Measurements from ENCODE around the gene PTK7. TPM values are rescaled to one million over a fixed set of nuclear protein-coding genes. Genes with fewer than 3 reads are reported as not detected.

The PTK7 gene
- total RNA-seq, 6 experiments from 2014 or later: 62.8 to 115 (median 66.7) TPM

DNA sequence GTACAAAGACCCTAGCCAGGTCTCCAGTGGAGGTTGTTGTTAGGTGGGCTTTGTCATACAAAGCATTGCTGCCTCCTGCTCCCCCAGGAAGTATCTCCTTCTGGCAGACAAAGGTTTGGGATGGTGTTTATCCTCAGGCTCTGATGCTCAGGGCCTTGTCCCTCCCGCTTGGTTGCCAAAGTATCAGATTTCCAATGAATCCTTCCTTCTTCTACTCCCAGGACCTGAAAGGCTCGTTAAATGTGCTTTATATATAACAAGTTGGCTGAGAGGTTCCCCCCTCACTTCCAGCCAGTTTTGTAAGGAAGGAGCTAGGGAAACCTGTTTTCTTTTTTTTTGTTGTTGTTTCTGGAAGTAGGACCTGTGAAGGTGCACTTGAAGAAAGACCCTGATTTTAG is 14.4 kb downstream of the PTK7 start:
- Mint-ChIP-seq H3K27me3 (ENCODE audit: insufficient read depth) (no peaks in the 10 kb centered on the region; the same call in 1 of the 2 replicates), H3K36me3 (ENCODE audit: low read depth) (peaks cover 5% of the 10 kb centered on the region), H3K4me3 (no peak overlapping the region), H3K4me1 (ENCODE audit: low read depth) (peaks cover 57% of the 10 kb centered on the region), H3K9me3 (no peaks in the 10 kb centered on the region), H3K27ac (peak overlapping the region; percentile 71)
- no peak for DNase-seq
- TF ChIP-seq, protein P1, sequence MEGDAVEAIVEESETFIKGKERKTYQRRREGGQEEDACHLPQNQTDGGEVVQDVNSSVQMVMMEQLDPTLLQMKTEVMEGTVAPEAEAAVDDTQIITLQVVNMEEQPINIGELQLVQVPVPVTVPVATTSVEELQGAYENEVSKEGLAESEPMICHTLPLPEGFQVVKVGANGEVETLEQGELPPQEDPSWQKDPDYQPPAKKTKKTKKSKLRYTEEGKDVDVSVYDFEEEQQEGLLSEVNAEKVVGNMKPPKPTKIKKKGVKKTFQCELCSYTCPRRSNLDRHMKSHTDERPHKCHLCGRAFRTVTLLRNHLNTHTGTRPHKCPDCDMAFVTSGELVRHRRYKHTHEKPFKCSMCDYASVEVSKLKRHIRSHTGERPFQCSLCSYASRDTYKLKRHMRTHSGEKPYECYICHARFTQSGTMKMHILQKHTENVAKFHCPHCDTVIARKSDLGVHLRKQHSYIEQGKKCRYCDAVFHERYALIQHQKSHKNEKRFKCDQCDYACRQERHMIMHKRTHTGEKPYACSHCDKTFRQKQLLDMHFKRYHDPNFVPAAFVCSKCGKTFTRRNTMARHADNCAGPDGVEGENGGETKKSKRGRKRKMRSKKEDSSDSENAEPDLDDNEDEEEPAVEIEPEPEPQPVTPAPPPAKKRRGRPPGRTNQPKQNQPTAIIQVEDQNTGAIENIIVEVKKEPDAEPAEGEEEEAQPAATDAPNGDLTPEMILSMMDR (IDR thresholded peaks at IDR 0.05): no peak

DNA sequence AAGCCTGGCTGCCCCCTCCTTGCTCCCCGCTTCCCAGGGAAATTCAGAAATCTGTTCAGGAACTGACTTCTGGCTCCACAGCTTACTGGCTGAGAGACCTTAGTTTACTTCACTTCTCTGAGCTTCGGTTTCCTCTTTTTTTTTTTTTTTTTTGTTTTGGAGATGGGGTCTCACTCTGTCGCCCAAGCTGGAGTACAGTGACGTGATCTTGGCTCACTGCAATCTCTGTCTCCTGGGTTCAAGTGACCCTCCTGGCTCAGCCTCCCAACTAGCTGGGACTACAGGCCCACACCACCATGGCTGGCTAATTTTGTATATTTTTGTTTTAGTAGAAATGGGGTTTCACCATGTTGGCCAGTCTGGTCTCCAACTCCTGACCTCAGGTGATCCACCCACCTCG is 14.9 kb downstream of the PTK7 start:
- no peaks in the 10 kb centered on the region; the same call in 1 of the 2 replicates for H3K27me3 Mint-ChIP-seq (ENCODE audit: insufficient read depth)
- peaks cover 62% of the 10 kb centered on the region for H3K4me1 Mint-ChIP-seq (ENCODE audit: low read depth)
- peaks cover 5% of the 10 kb centered on the region for H3K36me3 Mint-ChIP-seq (ENCODE audit: low read depth)
- TF ChIP-seq, protein P1 (IDR thresholded peaks at IDR 0.05): no peak
- H3K27ac Mint-ChIP-seq: 0 out of 2 replicates have a peak overlapping the region, but pooled peaks have one; percentile 71
- H3K9me3 Mint-ChIP-seq: no peaks in the 10 kb centered on the region
- no peak for DNase-seq
- H3K4me3 Mint-ChIP-seq: no peak overlapping the region

DNA sequence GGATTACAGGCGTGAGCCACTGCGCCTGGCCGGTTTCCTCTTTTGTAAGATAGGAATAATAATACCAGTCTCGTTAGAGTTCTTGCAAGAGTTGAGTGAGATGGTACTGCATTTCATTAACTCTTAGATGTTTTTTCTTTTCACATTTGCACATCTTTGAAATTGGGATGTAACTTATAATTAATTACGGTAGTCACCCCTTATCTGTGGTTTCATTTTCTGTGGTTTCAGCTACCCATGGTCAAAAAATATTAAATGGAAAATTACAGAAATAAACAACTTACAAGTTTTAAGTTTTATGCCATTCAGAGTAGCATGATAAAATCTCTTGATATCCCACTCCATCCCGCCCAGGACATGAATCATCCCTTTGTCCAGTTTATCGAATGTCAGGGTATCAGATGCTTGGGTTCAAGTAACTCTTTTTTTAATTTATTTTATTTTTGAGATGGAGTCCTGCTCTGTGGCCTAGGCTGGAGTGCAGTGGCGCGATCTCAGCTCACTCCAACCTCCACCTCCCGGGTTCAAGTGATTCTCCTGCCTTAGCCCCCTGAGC is 15.4 kb downstream of the PTK7 start:
- no peak for DNase-seq
- no peak overlapping the region for H3K27ac Mint-ChIP-seq
- TF ChIP-seq, protein P1 (IDR thresholded peaks at IDR 0.05): no peak
- H3K4me1 Mint-ChIP-seq (ENCODE audit: low read depth): peaks cover 67% of the 10 kb centered on the region
- H3K27me3 Mint-ChIP-seq (ENCODE audit: insufficient read depth): no peaks in the 10 kb centered on the region; the same call in 1 of the 2 replicates
- H3K4me3 Mint-ChIP-seq: no peak overlapping the region
- no peaks in the 10 kb centered on the region for H3K9me3 Mint-ChIP-seq
- peaks cover 5% of the 10 kb centered on the region for H3K36me3 Mint-ChIP-seq (ENCODE audit: low read depth)

GRCh38 chr6:43092635-43093034 is 16.5 kb downstream of the PTK7 start:
- H3K9me3 Mint-ChIP-seq: no peaks in the 10 kb centered on the region
- H3K27ac Mint-ChIP-seq: peak overlapping the region; percentile 94
- H3K27me3 Mint-ChIP-seq (ENCODE audit: insufficient read depth): no peaks in the 10 kb centered on the region; the same call in 1 of the 2 replicates
- TF ChIP-seq, protein P1 (IDR thresholded peaks at IDR 0.05): no peak
- peak overlapping the region; percentile 80 for H3K4me3 Mint-ChIP-seq
- peaks cover 78% of the 10 kb centered on the region for H3K4me1 Mint-ChIP-seq (ENCODE audit: low read depth)
- H3K36me3 Mint-ChIP-seq (ENCODE audit: low read depth): peaks cover 5% of the 10 kb centered on the region
- no peak for DNase-seq

GRCh38 chr6:43093436-43094289 is 17.5 kb downstream of the PTK7 start:
- H3K4me3 Mint-ChIP-seq: peak overlapping the region; percentile 80
- H3K4me1 Mint-ChIP-seq (ENCODE audit: low read depth): peaks cover 87% of the 10 kb centered on the region
- H3K27me3 Mint-ChIP-seq (ENCODE audit: insufficient read depth): no peaks in the 10 kb centered on the region; the same call in 1 of the 2 replicates
- peak overlapping the region; percentile 94 for H3K27ac Mint-ChIP-seq
- peak; percentile 90 for DNase-seq
- H3K36me3 Mint-ChIP-seq (ENCODE audit: low read depth): peaks cover 5% of the 10 kb centered on the region
- no peaks in the 10 kb centered on the region for H3K9me3 Mint-ChIP-seq
- TF ChIP-seq, protein P1 (IDR thresholded peaks at IDR 0.05): no peak
